ENCODE measurements around the gene BAZ2B.

DNA sequence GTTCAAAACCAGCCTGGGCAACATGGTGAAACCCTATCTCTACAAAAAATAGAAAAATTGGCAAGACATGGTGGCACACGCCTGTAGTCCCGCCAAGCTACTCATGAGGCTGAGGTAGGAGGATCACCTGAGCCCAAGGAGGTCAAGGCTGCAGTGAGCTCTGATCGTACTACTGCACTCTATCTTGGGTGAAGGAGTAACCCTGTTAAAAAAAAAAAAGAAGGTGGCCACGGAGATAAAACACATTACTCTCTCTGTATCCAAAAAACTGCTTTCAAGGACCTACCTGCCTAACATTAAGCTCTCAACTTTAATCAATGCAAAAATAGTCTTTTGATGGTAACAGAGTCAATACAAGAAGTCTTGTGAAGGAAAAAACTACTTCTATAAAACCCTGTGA, 57.3 kb downstream of the BAZ2B start:
- TF ChIP-seq, protein P1, sequence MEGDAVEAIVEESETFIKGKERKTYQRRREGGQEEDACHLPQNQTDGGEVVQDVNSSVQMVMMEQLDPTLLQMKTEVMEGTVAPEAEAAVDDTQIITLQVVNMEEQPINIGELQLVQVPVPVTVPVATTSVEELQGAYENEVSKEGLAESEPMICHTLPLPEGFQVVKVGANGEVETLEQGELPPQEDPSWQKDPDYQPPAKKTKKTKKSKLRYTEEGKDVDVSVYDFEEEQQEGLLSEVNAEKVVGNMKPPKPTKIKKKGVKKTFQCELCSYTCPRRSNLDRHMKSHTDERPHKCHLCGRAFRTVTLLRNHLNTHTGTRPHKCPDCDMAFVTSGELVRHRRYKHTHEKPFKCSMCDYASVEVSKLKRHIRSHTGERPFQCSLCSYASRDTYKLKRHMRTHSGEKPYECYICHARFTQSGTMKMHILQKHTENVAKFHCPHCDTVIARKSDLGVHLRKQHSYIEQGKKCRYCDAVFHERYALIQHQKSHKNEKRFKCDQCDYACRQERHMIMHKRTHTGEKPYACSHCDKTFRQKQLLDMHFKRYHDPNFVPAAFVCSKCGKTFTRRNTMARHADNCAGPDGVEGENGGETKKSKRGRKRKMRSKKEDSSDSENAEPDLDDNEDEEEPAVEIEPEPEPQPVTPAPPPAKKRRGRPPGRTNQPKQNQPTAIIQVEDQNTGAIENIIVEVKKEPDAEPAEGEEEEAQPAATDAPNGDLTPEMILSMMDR (conservative IDR thresholded peaks at IDR 0.05; ENCODE audit: low read length), result no peak
- no peak for TF ChIP-seq EZH2phosphoT487 (IDR thresholded peaks at IDR 0.05; ENCODE audit: borderline replicate concordance)

All from Loucy (cell line).